Stimulated activated CD4-positive, alpha-beta T cell treated with anti-CD3 and anti-CD28 coated beads, TNF-alpha, amount 100 ng/mL, for 24 hours (primary cell): Measurements from ENCODE around the gene MATN4.

Experiments
- DNase-seq, 3 experiments: peaks; one replicate each; pipeline ENCODE4 v3.0.0-alpha.2; 2020; ENCODE audit warnings: low read depth in 3 of 3

The MATN4 gene

DNA sequence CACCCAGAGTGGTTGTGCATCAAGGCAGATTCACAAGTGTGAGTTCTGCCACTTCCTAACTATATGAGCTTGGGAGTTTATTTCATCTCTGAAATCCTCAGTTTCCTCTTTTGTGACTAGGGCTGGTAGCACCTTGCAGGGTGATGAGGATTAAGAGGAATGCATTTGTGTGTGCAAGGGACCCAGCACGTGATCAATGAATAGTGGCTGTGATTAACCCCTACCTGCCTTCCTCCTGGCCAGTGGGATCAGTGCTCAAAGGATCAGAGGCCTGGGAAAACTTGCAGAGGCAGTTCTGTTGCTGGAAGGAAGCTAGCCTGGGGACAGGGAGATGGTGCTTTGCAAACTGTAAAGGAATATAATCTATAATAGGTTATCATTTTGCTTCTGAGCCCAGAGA is 32.9 kb upstream of the MATN4 start:
- DNase-seq, result no peak

DNA sequence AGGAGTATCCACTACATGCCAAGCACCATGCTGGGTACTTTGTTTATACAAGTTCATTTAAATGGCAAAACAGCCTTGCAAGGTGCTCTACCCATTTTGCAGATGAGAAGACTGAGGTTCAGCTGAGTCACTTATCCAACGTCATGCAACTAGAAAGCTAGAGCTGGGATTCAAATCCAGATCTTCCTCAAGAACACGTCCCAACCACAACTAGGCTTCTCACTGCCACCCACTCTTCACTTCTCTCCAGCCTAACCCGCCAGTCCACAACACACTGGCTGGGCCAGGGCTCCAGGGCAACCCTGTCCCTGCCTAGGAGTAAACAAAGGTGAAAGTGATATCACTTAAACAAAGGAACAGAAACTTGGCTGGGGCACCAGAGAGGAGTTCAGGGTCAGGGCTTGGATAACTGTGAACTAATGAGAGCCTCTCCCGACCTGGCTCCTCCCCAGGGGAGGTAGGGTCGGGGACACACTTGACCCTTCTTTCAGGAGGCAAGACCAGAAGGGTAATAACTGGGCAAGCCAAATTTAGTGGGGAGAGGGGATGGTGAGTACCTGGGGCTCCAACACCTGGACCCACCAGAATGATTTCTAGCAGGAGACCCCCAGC is 32.2 kb upstream of the MATN4 start:
- no peak for DNase-seq

DNA sequence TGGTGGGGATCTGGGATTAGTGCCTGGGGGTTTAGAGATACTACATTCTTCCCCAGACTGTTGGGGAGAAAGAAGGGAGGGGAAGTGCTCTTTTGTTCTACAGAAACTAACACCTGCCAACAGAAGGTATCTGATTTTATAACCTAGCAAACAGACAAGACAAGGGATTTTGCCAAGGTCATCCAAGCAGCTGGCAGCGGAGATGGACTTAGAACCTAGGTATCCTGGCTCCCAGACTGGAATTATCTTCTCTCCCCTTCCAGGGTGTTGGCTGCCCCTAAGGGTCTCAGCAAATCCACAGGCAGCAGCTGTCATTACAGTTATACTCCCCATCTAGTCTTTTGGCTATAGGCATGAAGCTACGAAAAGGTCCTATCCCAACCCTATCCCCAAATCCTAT is 31.7 kb upstream of the MATN4 start:
- no peak for DNase-seq

DNA sequence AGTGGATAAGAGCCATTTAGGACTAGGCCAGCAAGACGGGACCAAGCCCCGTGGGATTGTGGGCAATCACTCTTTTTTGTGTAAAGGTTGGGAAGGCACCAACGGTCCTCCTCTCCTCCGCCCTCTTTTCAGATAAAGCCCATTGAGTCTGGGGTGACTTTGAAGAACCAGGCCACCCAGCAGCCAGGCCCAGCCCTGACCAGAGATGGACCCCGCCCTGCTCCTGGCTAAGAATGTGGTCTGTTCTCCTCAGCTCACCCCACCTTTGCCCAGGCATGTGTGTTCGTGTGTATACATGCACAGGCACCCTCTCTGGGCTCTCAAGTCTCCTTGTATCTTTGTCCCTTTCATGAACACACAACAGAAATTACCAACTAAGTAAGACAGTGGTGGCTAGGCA is 31.0 kb upstream of the MATN4 start:
- DNase-seq, result no peak

- DNase-seq, result no peak
These were observed 30.3 kb upstream of the MATN4 start for GRCh38 chr20:45338121-45339030.

GRCh38 chr20:45337367-45338120 is 29.4 kb upstream of the MATN4 start:
- DNase-seq, result no peak

- DNase-seq, result no peak
These were observed 28.6 kb upstream of the MATN4 start for GRCh38 chr20:45336530-45337366.

- DNase-seq, result no peak
These were observed 22.4 kb upstream of the MATN4 start for GRCh38 chr20:45330476-45330875.

DNA sequence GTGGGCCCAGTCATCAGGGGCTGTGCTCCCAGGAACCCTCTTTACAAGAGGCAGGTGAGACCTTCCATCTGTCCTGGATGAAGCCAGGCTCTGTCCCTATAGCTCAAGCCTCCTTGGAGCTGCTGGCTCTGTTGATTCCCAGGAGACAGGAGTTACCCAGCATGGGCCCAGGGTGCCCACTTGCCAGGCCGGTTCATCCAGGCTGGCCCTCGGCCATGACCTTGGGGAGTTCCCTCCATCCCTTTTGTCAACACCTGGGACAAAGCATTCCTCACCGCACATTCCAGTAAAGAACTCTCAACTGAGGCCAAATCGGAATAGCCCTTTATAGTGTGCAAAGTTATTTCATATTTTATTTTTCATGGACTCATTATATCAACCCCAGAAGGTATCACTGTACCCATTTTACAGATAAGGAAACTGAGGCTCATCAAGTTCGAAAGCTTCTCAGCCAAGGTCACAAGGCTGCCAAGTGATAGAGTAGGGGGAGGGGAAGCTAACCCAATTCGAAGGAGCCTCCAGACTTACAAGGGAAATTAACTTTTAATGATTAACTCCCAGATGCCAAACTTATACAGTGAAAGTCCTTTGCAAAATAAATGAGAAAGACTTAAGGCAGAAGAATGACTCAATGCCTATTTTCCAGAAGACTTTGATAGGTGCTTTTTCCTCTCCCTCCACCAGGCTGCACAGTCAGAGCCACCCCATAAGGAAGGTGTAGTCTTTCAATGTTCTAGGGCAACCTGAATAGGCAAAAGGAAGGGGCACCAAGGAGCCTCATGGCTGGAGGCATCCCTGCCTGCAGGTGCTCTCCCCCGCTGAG is 21.6 kb upstream of the MATN4 start:
- no peak for DNase-seq

DNA sequence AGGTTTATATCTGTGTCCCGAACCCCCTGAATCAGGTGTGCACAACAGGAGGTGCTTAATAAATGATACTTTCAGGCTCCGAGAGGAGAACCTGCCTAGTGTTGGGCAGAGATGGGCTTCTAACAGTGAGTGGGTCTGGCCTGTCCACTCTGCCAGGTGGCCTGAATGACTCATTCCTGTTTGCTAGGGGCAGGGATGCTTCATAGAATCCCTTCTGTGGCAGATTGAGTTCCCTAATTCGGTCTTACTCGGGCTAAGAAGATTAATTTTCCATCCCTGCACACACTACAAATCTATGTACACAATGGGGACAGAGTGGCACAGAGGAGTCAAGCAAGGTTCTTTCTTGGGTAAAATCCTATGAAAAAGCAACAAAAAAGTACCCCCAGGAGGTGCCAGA is 20.4 kb upstream of the MATN4 start:
- no peak for DNase-seq

- no peak for DNase-seq
These were observed 17.3 kb upstream of the MATN4 start for GRCh38 chr20:45325371-45325770.

GRCh38 chr20:45323731-45324130 is 15.6 kb upstream of the MATN4 start:
- DNase-seq, result no peak

DNA sequence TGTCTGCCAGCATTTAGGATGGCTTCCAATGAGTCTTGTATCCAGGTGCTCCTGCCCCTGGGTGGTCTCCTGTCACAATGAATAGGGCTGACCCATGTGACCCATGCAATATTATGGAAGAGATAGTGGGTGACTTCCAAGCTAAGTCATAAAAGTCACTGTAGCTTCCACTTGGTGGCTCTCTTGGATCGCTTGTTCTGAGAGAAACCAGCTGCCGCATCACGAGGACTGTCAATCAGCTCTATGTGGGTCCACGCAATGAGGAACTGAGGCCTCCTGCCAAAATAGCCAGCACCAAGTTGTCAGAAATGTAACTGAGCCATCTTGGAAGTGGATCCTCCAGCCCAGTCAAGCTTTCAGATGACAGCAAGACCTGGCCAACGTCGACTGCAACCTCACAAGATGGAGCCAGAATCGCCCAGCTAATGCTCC is 14.9 kb upstream of the MATN4 start:
- no peak for DNase-seq

GRCh38 chr20:45320948-45321595 is 13.0 kb upstream of the MATN4 start:
- no peak for DNase-seq

DNA sequence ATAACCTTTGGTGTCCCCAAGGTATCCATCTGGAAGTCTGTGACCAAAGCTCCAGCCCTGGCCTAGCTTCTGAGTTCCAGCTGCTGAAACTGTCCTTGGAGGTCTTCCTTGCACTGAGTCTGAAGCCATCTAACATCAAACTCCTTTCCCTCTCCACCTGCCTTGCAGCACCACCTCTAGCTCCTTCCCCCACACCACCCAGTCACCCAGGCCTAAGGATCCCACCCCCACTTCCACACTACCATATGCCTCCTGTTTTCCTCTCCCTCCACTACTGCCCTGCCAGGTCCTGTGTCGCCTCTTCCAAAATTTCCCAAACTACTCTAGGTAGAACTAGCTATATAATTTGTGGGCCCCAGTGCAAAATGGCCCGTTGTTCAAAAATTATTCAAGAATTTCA is 10.8 kb upstream of the MATN4 start:
- DNase-seq, result no peak

- no peak for DNase-seq
These were observed 10.4 kb upstream of the MATN4 start for GRCh38 chr20:45318386-45318939.

DNA sequence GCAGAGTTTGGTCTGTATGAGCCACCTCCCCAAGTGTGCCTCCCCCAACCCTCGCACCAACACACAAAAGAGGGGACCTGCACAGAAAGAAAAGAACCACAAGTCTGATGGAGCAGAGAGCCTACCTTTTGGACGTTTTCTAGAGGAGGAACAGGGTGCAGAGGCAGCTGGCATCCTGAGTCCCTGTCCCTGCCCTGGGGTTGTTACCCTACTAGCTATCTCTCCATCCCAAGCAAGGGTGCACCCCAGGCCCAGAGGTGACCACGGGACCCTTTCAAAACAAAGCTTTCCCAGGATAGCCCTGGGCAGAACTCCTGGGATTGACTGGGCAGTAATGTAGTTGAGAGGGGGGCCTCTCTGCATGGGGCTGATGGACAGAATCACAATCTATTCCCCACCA is 9.7 kb upstream of the MATN4 start:
- DNase-seq, result no peak

DNA sequence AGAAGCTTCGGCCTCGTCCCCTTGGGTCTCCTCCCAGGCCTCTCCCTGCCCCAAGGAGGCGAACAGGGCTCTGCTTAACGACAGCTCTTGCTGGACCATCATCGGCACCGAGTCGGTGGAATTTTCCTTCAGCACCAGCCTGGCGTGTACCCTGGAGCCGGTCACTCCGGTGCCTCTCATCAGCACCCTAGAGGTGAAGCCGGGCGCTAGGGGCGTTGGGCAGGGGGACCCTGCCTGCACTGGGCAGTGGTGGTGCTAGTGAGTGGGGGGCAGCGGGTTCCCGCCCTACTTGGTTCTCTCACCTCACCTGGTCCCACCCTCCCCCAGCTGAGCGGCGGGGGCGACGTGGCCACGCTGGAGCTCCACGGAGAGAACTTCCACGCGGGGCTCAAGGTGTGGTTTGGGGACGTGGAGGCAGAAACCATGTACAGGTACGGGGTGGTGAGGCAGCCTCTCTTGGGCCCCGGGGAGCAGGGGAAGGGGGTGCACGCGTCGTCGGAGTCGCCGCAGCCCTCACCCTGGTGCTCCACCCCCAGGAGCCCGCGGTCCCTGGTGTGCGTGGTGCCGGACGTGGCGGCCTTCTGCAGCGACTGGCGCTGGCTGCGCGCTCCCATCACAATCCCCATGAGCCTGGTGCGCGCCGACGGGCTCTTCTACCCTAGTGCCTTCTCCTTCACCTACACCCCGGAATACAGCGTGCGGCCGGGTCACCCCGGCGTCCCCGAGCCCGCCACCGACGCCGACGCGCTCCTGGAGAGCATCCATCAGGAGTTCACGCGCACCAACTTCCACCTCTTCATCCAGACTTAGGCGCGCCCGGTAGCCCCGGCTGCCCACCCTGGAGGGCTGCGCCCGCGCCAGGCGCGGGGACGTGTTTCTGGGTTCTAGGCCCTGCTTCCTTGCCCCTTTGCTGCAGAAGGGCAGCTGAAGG is 8.3 kb upstream of the MATN4 start:
- DNase-seq, result no peak

DNA sequence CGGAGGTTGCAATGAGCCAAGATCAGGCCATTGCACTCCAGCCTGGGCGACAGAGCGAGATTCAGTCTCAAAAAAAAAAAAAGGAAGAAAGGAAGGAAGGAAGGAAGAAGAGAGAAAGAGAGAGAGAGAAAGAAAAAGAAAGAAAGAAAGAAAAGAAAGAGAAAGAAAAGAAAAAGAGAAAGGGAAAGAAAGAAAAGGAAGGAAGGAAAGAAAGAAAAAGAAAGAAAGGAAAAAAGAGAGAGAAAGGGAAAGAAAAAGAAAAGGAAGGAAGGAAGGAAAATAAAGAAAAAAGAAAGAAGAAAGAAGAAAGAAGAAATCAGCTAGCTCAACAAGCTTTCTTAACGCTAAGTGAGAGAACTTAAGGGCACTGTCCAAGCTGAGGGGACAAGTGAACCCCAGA is 7.6 kb upstream of the MATN4 start:
- no peak for DNase-seq
